Measurements from ENCODE around the gene FAM163A.

FAM163A gene

DNA sequence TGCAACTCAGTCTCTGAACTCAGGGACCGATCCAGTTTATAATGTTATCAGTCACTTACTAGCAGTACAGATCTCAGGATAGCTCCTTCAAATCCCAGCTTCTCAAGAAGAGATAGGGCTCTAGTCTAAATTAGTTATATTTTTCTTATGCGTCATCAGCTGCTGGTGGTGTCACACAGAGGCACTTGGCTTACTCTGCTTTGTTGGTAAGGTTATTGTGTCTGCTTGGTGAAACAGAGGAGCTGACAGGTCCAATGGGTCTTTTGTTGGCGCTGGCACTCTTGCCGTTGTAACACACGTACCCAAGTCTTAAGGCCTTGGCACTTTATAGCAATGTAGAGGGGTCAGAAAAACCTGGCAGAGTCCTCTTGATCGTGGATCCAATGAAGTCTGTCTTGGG lies 122.3 kb downstream of the FAM163A start:
- DNase-seq = no peak
